GM21528 (cell line): ENCODE data around the gene VOPP1.
"Not testable (repeated sequence)": the region's sequence is repeated elsewhere in the genome, so short reads cannot be mapped to it uniquely, and the experiment has no call there.

ENCODE experiments used
- ATAC-seq: cut with Tn5 transposase; IDR thresholded peaks from one replicate; pipeline ENCODE4 v1.9.1; 2021; ENCODE audit warnings: mild to moderate bottlenecking, moderate library complexity; ENCODE audit not compliant: unreplicated experiment, low FRiP score

VOPP1 gene, protein sequence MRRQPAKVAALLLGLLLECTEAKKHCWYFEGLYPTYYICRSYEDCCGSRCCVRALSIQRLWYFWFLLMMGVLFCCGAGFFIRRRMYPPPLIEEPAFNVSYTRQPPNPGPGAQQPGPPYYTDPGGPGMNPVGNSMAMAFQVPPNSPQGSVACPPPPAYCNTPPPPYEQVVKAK

DNA sequence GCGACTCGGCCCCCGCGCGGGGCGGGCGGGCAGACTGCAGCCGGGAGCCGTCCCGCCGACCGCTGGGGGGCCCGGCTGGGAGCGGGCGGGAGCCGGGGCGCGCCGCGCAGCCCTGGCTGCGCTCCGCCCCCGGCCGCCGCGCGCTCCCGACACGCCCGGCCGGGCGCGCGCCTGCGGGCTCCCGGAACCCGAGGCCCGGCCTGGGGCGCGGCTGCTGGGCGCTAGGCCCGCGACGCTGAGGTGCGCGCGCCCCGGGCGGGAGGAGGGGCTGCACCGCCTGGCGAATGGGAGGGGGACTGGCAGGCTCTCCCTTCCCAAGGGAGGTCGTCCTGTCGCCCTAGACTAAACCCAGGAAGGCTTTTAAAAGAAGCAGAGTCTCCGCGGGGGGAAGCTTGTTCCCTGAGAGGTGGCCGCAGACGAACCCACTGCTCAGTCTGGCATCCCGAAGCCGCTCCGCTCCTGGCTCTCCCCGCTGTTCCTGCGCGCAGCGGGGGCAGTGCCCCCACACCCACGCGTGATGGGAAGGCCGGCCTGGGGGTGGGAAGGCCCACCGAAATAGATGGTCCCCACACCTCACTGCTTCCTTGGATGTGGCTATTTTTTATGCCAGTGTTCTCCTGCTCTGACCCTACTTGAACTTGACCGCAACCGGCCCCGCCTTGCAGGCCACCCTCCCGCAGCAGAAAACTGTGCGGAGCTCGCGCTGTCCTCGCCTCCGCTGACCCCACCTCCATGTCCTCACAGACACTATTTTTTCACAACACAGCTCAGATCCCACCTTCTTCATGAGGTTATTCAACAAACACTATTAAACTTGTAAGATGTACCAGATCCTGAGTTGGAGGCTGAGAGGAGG lies at the start of gene VOPP1:
Gene VOPP1 (minus strand): TSS at position 125 of the 856 bp plus-strand sequence. CDS start 178 bp downstream, outside the sequence.
- peak; percentile 43 for ATAC-seq

- no peak for ATAC-seq
These were observed 46.6 kb upstream of the VOPP1 start for GRCh38 chr7:55618913-55619312.

GRCh38 chr7:55614365-55615064 lies 42.2 kb upstream of the VOPP1 start:
- not testable (repeated sequence) for ATAC-seq

DNA sequence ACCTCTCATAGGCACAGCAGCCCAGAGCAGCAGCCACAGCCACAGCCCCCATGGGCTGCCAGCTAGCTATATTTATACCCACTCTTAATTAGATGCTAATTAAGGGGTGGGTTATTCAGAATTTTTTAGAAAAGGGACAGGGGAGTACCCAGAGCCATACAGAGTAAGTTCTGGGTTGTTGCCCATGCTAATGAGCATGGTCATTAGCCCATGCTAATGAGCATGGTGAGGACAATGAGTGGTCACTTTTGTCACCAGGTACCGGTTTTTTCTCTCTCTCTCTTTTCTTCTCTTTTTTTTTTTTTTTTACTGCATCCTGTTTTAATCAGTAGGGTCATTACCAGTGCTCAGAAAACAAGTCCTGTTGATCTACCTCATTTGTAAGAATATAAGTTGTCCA lies 37.4 kb upstream of the VOPP1 start:
- not testable (repeated sequence) for ATAC-seq

- not testable (repeated sequence) for ATAC-seq
These were observed 33.4 kb upstream of the VOPP1 start for GRCh38 chr7:55605661-55606060.

DNA sequence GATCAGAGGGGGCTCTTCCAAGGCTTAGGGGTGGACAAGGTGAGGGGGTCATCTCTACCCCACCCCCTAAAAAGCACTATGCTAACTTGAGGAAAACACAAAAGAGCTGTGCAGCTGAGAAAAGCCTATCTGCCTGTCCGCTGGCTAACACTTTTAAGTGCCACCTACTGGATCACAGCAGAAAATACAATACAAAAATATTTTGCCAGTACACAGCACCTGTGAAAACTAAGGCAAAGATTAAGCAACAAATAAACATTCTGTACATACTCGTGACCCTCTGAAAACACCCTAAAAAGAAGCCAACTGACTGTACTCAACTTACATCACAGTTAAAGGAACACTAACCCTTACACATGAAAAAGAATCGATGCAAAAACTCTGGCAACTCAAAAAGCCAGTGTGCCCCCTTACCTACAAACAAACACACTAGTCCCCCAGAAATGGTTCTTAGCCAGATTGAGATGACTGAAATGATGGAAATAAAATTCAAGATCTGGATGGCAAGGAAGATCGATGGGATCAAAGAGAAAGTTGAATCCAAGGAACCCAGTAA lies 25.7 kb upstream of the VOPP1 start:
- peak; percentile 49 for ATAC-seq

- not testable (repeated sequence) for ATAC-seq
These were observed 25.0 kb upstream of the VOPP1 start for GRCh38 chr7:55597214-55597739.

- no peak for ATAC-seq
These were observed 23.2 kb upstream of the VOPP1 start for GRCh38 chr7:55595511-55595910.

DNA sequence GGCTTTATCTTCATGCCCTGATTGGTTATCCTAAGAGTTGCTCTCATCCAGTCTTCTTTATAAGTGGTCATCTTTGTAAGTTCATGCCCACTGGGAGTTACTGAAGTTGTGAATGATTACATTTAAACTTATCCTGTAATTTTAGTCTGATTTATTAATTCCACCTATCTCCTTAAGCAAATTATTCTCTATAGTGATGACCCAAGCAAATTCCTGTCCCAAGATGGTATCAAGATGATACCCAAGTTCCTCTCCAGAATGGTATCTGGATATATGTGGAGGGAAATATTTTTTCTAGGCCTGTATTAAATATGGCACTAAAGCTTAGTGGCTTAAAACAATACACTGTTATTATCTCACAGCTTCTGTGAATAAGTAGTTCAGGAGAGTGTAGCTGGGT lies 22.6 kb upstream of the VOPP1 start:
- ATAC-seq, result no peak

- no peak for ATAC-seq
These were observed 22.1 kb upstream of the VOPP1 start for GRCh38 chr7:55594414-55594813.

GRCh38 chr7:55593515-55594318 lies 21.4 kb upstream of the VOPP1 start:
- ATAC-seq, result peak; percentile 53

DNA sequence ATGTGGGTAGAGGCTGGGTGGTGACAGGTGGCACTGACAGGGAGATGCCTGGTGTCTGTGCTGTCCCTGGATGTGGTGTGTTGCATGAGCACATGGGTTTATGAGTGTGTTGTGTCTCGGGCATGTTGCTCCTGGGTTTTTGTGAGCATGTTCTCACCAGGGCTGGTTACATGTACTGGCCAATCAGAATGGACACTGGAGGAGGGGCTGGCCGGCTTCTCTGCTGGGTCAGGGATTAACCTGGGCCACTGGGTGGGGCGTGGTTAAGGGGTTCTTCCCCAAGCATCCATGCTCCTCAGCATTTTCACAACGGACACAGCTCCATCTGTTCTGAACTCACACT lies 20.8 kb upstream of the VOPP1 start:
- ATAC-seq, result no peak

DNA sequence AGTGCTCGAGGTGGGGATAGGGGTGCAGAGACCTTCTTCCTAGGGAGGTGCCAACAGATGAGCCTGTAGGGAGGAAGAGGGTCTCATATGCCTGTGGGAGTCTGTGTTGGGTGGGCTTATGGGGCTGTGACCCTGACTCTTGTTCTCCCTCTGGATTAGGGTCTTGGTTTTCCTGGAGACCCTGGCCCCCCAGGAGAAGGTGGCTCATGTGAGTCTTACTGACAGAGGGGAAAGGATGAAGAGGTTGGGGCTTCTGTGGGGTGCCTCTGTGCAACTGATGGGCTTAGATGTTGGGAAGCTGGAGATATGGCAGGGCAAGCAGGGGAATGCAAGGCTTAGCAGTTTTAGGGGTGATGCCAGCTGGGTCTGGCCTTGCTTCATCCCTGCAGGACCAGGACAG lies 20.2 kb upstream of the VOPP1 start:
- ATAC-seq, result no peak

GRCh38 chr7:55591282-55591931 lies 19.1 kb upstream of the VOPP1 start:
- no peak for ATAC-seq

- no peak for ATAC-seq
These were observed 18.4 kb upstream of the VOPP1 start for GRCh38 chr7:55590517-55591281.

DNA sequence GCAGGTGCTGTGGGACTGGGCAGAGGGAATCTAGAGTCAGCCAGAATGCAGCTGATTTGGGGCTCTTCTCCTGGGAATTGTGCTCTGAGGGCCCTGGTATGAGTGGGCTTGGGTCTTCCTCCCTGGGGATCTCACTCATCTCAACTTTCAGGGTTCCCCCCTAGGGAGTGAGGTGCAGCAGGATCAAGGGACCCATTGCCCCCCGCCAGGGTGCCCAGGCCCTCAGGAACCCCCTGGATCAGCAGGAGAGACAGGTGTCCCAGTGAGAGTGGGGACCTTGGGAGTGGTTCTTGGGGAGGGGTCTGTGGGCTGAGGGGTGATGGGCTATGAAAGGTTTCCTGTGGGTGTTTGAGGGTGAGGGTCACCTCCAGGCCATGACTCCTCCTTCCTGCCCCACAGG lies 17.6 kb upstream of the VOPP1 start:
- ATAC-seq, result no peak

DNA sequence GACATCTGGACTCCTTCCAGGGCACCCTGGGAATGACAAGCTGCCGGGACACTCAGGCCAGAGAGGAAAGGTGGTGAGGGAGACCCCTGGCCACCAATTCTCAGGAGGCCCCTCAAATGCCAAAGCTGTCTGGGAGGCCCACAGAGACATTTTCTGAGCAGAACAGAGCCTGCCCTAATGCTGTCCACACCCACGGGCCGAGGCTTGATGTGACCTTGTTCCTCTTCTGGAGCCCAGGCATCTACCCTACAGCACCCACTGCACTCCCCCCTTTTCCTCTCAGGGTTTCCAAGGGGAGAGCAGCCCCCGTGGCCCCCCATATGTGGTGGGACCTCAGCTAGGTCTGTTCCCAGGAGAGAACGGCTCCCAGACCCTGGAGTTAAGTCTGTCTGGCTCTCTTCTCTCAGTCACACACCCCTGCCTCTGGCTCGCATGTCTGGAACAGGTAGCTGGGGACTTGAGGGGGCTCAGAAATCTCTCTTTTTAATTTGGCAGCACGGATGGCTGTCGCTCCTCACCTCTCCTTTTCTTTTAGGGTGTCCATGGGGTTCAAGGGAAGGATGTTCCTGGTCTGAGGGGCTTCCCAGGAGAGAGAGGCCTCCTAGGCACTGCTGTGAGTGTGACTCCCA lies 16.8 kb upstream of the VOPP1 start:
- ATAC-seq, result no peak

DNA sequence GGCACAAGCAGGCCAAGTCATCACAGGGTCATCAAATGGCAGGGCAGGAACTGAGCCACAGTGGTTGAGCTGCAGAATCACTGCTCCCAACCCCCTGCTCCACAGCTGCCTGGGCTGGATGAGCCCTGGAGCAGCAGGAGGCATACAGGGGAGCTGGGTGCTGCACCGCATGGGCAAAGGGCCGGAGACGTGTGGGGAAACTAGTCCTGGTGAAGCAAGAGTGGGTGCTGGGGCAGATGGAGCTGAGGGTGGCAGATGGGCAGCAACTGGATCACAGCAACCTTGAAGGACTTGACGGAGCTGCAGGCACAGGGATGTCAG lies 16.0 kb upstream of the VOPP1 start:
- ATAC-seq, result no peak
